ENCODE data around the gene LRRC66.

The LRRC66 gene

DNA sequence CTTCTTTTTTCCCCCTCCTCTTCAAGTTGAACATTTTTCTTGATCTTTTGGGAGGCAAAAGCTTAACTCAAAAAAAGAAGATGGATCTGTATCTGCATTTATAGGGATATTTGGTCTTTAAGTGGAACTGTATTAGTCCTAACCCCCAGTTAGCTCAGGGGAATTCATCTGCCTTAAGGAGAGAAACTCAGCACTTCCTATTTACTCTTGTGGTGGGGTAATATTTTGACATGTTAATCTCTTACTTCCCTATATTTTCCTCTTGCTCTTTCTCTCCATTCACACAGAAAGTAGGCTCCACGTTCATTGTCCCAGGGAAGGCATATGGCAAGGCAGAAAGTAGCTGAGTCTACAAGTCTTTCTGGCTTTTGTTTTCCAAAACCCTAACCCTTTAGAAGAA lies 5.3 kb downstream of the LRRC66 start:
- no peak for DNase-seq (ENCODE audit: low read depth)

DNA sequence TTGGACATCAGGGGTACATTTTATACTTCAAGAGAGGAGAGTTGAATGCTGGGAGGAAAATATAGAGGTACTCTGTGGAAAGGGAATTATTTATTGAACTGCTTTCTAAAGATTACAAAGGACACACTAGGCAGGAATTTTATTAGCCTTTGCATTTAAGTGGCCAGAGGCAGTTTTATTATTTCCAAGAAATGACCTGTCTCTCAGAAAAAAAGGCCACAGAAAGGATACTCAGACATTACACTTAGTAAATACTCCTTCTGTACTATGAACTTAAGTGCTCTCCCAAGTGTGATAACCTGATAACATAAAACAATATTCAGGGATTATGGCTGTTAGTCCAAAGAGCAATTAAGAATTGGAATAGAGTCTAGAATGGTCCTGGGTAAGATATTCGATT lies 7.5 kb downstream of the LRRC66 start:
- DNase-seq (ENCODE audit: low read depth) = no peak

DNA sequence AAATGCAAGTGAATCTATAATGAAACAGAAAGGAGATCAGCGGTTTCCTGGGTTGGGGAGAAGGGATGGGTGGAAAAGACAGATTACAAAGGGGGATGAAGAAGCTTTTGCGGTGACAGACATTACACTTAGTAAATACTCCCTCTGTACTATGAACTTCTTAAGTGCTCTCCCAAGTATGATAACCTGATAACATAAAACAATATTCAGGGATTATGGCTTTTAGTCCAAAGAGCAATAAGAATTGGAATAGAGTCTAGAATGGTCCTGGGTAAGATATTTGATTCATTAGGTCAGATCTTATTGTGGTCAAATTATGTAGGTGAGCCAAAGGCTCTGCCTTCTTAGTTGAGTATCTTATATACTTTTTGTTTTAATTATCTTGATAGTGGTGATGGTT lies 9.2 kb downstream of the LRRC66 start:
- no peak for DNase-seq (ENCODE audit: low read depth)

DNA sequence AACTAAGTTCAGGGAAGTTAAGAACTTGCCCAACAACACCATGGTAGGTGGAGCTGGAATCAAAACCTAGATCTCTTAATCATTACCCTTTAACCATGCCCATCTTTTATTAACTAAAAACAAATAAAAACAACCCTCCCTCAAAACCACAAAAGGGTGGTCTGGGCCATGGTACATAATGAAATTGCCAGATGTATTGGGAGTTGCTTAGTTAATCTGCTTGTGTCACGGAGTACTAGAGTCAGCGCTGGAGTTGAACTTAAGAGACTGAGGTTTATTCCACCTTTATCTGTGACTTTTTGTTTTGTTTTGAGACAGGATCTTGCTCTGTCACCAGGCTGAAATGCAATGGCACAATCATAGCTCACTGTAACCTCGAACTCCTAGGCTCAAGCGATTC lies 13.3 kb downstream of the LRRC66 start:
- DNase-seq (ENCODE audit: low read depth) = no peak

DNA sequence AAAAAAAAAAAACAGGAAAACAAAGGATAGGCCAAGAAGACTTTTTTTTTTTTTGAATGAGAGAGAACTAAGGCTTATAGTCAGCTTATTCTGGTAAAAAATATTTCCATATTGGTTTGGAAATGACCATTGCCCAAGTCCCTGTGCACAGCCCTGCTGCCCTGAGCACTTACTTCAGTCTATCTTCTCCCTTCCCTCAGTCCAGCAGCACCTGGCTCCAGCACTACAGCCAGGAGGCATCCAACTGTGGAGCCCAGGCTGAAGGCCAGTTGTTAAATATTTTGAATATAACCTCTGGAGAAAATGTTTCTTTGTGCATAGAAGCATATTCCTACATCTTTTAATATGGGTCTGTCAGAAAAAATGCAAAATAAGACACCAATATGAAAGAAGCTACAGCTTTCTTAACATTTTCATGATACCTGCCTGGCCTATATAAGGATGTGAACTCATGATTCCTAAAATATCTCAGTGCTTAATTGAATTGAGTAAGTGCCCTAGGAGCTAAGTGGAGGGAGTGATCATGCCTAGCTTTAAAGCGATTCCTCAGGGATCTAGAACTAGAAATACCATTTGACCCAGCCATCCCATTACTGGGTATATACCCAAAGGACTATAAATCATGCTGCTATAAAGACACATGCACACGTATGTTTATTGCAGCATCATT lies 14.4 kb downstream of the LRRC66 start:
- no peak for DNase-seq (ENCODE audit: low read depth)

DNA sequence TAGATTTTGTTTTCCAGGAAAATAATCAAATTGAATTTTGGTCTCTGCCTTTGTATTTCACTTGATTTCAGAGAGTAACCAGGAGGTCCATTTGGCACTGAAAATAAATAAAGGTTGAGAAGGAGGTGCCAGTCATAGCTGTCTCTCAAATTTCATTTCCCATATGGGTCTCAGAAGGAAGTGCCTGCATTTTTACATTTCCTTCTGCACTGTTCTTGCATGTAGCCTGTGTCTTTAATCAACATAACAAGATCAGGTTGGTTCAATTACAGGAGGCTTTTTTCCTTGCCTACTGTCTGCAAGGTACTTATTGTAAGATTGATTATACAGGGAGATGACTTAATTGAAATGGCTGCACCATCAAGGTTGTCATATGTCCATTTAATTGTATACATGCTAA lies 15.7 kb downstream of the LRRC66 start:
- no peak for DNase-seq (ENCODE audit: low read depth)

DNA sequence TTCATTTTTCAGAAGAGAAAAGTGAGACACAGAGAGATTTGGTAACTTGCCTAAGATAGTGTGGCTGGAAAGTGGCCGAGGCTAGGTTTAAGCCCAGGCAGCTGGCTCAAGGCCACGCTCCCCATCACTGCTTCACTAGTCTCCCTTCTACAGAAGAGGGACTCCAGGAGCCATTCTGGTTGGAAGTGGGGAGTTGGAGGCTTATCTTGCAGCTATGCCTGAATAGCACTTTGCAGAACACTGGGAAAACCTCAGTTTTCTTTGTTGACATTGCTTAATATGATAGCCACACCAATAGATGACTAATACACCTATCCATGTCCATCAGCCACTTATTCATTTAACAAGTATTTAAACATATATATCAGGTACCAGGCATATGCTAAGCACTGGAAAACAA lies 18.5 kb downstream of the LRRC66 start:
- no peak for DNase-seq (ENCODE audit: low read depth)

DNA sequence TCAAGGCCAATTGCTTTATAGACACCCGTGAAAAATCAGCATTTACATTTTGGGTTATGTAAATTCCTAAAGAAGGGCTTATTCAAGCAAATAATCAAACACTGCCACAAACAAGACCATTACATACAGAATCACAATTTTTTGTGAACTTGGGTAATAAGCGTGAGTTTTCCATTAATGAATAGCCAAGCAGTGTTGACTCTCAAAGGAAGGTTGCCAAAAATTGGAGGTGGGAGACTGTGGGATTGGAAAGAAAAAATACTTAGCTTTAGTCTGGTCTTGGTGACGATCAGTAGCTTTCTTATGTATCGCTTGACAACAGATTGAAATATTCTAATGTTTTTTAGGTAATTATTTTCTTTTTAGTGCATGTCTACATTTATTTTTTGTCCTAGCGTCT lies 20.9 kb downstream of the LRRC66 start:
- no peak for DNase-seq (ENCODE audit: low read depth)

DNA sequence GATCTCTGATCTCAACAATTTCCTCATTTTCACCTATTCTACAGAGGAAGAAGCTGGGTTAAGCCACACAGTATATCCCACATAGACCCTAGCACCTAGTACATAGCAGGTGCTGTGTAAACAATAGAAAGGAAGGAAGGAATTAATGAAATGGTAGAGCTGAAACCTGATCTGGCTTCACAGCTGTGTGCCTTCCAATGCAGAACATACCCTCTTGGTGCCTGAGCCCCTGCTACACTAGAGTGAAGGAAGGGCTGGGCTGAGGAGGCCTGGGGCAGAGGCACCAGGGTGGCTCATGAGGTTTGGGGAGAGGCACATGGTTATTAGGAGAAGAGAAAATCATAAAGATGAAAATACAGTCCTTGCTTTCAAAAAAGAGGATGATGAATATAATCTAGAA lies 21.3 kb downstream of the LRRC66 start:
- DNase-seq (ENCODE audit: low read depth) = no peak

DNA sequence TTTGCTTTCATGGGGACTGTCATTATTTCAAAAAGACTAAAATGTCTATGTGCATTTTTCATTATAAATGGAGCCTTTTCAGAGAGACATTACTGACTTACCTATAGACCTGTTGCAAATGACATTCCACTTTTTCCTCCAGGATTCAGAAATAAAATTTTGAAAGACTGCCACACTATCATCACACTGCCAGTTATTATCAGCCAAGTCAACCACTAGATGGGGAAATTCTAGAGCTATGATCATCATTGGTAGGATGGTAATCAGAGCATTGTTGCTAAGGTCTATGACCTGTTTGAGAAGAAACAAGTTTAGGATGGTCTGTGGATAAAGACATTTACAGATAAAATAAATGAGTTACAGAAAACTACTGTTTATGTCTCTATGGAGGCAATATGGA lies 22.5 kb downstream of the LRRC66 start:
- DNase-seq (ENCODE audit: low read depth) = no peak

DNA sequence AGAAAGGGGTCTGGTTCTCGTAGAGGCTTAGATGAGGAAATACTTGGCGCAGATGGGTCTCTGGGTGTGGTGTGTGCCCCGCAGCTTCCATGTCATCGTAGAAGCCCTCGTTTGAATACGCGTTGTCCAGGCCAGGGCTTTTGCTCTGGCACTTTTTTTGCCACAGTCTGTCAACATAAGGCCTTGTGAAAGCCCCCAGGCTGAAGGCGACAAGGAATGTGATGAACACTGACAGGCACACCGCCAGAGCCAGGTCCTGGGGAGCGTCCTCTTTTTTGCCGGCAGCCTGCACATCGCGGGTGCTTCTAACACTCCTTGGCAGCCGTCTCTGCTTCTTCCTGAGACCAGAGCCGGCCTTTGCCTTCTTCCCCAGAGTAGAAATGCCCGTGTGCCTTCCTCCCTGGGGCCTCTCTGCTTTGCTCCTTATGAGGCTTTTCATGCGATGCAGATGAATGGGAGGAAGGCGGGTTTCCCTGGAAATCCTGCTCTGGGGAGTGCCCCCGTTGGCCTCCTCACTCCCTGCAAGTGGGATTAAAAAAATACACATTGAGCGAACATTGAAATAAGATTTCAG lies 24.4 kb downstream of the LRRC66 start:
- no peak for DNase-seq (ENCODE audit: low read depth)

DNA sequence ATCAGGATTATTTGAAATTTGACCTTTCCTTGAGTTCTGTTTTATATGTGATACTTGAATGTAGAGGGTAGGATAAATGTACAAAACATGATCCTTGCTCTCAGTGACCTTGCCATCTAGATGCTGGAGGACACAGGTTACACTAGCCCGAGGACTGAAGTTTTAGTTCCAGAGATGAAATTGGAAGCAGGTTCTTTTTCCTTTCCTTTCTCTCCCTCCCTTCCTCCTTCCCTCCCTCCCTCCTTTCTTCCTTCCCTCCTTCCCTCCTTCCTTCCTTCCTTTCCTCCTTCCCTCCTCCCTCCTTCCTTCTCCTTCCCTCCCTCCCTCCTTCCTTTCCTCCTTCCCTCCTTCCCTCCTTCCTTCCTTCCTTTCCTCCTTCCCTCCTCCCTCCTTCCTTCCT lies 54.3 kb downstream of the LRRC66 start:
- no peak for DNase-seq (ENCODE audit: low read depth)

DNA sequence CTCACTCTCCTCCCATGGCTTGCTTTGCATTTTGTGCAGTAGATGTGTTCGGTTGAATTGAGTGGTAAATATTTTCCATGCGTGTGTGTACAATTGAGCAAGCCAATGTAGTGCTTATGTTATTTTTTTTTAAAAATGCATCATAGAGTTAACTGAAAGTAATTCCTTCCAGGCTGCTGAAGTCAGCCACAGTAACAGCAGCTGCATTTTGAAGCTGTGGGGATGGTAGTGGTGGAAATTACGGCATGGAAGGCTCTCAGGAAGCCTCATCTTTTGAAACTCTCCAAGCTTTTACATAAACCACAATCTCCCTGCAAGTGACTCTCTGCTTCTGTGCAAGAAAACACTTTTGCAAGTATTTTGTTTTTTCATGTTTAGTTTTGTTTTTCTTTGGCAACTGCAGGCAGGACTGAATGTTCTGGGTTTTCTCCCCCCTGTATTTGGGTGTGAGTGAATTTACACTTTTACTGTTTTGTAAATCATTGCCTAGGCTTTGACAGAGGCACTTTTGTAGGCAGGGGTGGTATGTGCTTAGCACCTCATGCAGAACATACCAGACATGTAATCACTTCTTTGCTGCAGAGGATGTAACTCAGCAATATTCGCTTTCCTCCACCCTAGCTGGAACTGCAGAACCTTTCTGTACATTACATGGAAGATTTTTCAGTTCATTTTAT lies 56.2 kb downstream of the LRRC66 start:
- no peak for DNase-seq (ENCODE audit: low read depth)

DNA sequence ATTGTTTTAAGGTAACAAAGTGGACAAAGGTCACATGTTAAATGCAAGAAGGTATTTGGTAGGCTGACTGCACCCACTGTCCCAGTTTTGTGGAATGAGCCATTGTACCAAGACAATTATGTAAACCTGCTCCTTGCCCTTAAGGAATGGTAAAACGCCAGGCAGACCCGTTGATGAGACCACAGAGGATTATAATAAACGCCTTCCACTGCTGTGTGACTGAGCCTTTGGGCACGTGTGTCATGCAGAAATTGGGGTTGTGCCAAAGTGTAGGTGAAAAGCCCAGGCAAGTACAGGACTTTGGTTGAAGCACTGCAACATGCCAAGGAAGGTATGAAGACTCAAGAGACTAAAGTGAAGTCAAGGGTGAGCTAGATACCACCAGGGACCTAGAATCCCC lies 59.7 kb downstream of the LRRC66 start:
- DNase-seq (ENCODE audit: low read depth) = no peak

DNA sequence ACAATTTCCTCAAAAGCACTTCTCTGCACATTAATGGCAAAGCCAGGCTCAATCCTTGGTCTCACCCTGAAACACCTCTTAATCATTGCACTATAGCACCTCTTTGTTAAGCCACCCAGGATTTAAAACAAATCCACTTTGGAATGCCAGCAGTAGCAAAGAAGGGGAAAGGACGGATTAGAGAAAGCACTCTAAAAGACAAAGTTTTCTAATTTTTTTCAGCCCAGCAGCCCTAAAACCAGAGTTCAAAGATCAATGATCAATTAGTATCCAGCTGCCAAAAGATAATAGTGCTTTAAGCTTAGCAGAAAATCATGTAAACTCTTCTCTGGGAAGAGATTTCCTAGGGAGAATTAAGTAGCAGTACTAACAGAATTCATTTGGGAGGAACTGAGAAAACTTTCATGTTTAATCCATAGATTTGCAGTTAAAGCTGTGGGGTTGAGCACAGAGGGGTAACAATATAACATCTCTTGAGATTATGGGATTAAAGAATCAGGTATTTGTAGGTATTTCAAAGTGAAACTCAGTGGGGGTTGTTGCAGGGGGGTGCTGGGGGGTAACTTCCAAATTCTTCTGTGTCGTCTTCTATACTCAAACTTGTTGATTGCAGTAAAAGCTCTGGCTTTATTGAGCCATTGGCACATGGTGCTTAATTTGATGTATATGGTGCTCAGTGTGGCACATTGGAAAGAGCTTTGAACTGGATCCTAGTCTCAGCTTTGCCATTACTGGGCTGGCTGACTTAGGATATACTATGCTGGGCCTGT lies 61.8 kb downstream of the LRRC66 start:
- DNase-seq (ENCODE audit: low read depth) = no peak
